Measurements from ENCODE around the gene MEIS2.

MEIS2 gene

DNA sequence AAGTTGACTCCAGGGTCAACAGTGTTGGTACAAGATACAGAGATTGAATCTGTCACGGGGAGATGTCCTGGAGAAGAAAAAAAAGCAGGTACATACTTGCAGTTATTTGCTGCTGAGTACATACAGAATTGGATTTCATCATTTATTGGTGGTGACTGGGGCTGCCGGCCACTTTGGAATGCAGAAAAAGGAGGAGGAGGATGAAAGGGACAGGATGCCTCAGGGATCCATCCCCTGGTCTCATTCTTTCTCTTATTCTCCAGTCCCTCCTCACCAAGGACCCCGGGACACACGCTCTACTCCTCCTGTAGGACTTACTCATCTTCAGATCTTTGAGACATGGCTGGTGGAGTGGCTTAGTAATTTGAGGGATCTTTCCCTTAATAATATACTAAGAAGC is 30.0 kb upstream of the MEIS2 start:
- peaks cover 55% of the 10 kb centered on the region for H3K27me3 ChIP-seq (ENCODE audit: insufficient read depth, low read length, poor library complexity, severe bottlenecking)
- no peaks in the 10 kb centered on the region for H4K20me1 ChIP-seq (ENCODE audit: insufficient read depth, low read length, poor library complexity, severe bottlenecking)
- no peak overlapping the region for H3K9ac ChIP-seq (ENCODE audit: low read depth, low read length, poor library complexity, severe bottlenecking)
- no peak overlapping the region for H2AFZ ChIP-seq (ENCODE audit: low read length)
- H3K79me2 ChIP-seq (ENCODE audit: insufficient read depth, low read length): no peaks in the 10 kb centered on the region
- no peaks in the 10 kb centered on the region for H3K9me3 ChIP-seq (ENCODE audit: insufficient read depth, low read depth, low read length)
- H3K4me1 ChIP-seq (ENCODE audit: insufficient read depth, low read length, poor library complexity, severe bottlenecking): no peaks in the 10 kb centered on the region
- no peak for TF ChIP-seq EZH2phosphoT487 (IDR thresholded peaks at IDR 0.05; ENCODE audit: borderline replicate concordance)
- TF ChIP-seq, protein P1, sequence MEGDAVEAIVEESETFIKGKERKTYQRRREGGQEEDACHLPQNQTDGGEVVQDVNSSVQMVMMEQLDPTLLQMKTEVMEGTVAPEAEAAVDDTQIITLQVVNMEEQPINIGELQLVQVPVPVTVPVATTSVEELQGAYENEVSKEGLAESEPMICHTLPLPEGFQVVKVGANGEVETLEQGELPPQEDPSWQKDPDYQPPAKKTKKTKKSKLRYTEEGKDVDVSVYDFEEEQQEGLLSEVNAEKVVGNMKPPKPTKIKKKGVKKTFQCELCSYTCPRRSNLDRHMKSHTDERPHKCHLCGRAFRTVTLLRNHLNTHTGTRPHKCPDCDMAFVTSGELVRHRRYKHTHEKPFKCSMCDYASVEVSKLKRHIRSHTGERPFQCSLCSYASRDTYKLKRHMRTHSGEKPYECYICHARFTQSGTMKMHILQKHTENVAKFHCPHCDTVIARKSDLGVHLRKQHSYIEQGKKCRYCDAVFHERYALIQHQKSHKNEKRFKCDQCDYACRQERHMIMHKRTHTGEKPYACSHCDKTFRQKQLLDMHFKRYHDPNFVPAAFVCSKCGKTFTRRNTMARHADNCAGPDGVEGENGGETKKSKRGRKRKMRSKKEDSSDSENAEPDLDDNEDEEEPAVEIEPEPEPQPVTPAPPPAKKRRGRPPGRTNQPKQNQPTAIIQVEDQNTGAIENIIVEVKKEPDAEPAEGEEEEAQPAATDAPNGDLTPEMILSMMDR (conservative IDR thresholded peaks at IDR 0.05; ENCODE audit: low read length): no peak
- no peaks in the 10 kb centered on the region for H3K9me2 ChIP-seq (replicated peaks; ENCODE audit: low read depth, low read length)
- no peak overlapping the region for H3K4me3 ChIP-seq (ENCODE audit: low read length, poor library complexity, severe bottlenecking)
- H3K36me3 ChIP-seq (ENCODE audit: insufficient read depth, low read length): no peaks in the 10 kb centered on the region
- H3K4me2 ChIP-seq (ENCODE audit: low read depth, low read length, poor library complexity, severe bottlenecking): no peak overlapping the region
- no peaks in the 10 kb centered on the region for H3F3A ChIP-seq (ENCODE audit: low read depth)

DNA sequence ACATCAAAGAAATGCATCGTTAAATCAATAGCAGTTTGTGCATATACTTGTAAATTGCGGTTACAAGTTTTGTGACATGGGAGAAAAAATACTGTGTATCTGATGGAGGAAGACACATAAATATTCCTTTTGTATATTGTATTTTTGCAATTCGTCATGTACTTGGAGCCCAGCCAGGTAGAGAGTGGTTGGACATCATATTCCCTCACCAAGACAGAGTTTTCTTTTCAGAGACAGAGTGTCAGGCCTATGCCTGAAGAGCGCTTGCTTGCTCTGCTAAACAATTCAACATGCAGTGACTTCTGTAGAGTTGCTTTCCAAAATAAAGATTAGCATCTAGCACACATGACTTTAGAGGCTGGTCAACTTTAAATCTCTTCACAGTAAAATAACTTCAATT is 24.8 kb upstream of the MEIS2 start:
- H3K4me1 ChIP-seq (ENCODE audit: insufficient read depth, low read length, poor library complexity, severe bottlenecking): no peaks in the 10 kb centered on the region
- H3K4me2 ChIP-seq (ENCODE audit: low read depth, low read length, poor library complexity, severe bottlenecking): no peak overlapping the region
- H3K79me2 ChIP-seq (ENCODE audit: insufficient read depth, low read length): no peaks in the 10 kb centered on the region

DNA sequence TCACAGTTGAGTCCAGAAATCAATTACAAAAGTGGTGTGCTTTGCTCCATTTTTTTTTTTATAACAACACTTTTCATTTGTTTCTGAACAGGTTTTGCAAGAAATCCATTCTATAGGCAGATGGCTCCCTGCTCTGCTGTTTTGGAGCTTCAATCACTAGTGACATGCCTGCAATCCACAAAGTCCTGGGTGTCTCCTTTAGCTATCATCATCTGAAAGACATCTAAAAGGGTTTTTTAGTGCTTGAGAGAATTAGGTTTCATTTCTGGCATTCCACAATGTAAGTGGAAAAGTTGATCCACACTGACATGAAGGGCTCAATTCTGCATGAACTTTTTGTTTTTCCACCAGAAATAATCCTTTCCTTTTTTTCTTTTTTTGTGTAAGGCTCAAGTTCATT is 24.0 kb upstream of the MEIS2 start:
- Histone ChIP-seq H4K20me1 (ENCODE audit: insufficient read depth, low read length, poor library complexity, severe bottlenecking) (no peaks in the 10 kb centered on the region), H3K79me2 (ENCODE audit: insufficient read depth, low read length) (no peaks in the 10 kb centered on the region), H3K4me1 (ENCODE audit: insufficient read depth, low read length, poor library complexity, severe bottlenecking) (no peaks in the 10 kb centered on the region), H3K4me3 (ENCODE audit: low read length, poor library complexity, severe bottlenecking) (no peak overlapping the region), H3K36me3 (ENCODE audit: insufficient read depth, low read length) (no peaks in the 10 kb centered on the region), H3K4me2 (ENCODE audit: low read depth, low read length, poor library complexity, severe bottlenecking) (no peak overlapping the region), H2AFZ (ENCODE audit: low read length) (no peak overlapping the region), H3K27me3 (ENCODE audit: insufficient read depth, low read length, poor library complexity, severe bottlenecking) (peaks cover 26% of the 10 kb centered on the region), H3K9ac (ENCODE audit: low read depth, low read length, poor library complexity, severe bottlenecking) (no peak overlapping the region), H3F3A (ENCODE audit: low read depth) (no peaks in the 10 kb centered on the region), H3K9me2 (replicated peaks; ENCODE audit: low read depth, low read length) (no peaks in the 10 kb centered on the region), H3K9me3 (ENCODE audit: insufficient read depth, low read depth, low read length) (no peaks in the 10 kb centered on the region)
- TF ChIP-seq, protein P1 (conservative IDR thresholded peaks at IDR 0.05; ENCODE audit: low read length): no peak
- no peak for TF ChIP-seq EZH2phosphoT487 (IDR thresholded peaks at IDR 0.05; ENCODE audit: borderline replicate concordance)

More for the DNA sequence above, 24.8 kb upstream of the MEIS2 start:
- Histone ChIP-seq H3K4me3 (ENCODE audit: low read length, poor library complexity, severe bottlenecking) (no peak overlapping the region), H3K27me3 (ENCODE audit: insufficient read depth, low read length, poor library complexity, severe bottlenecking) (peaks cover 34% of the 10 kb centered on the region), H2AFZ (ENCODE audit: low read length) (no peak overlapping the region), H3K9ac (ENCODE audit: low read depth, low read length, poor library complexity, severe bottlenecking) (no peak overlapping the region), H3F3A (ENCODE audit: low read depth) (no peaks in the 10 kb centered on the region), H3K9me3 (ENCODE audit: insufficient read depth, low read depth, low read length) (no peaks in the 10 kb centered on the region), H3K9me2 (replicated peaks; ENCODE audit: low read depth, low read length) (no peaks in the 10 kb centered on the region), H3K36me3 (ENCODE audit: insufficient read depth, low read length) (no peaks in the 10 kb centered on the region), H4K20me1 (ENCODE audit: insufficient read depth, low read length, poor library complexity, severe bottlenecking) (no peaks in the 10 kb centered on the region)
- TF ChIP-seq, protein P1 (conservative IDR thresholded peaks at IDR 0.05; ENCODE audit: low read length): no peak
